GM12878 (cell line): ENCODE results near the gene GUCY2D. TPM values are rescaled to one million over a fixed set of nuclear protein-coding genes. Genes with fewer than 3 reads are reported as not detected.

Source experiments
- ATAC-seq: fragments of 200-7000 bp; cut with Tn5 transposase; 3 replicates; pipeline ENCODE4 v1.9.1; 2020; ENCODE audit warnings: mild to moderate bottlenecking, moderate library complexity
- BruUV-seq: library from RNA; stranded (reverse); fragments of 400-500 nt; replicated peaks from 2 replicates; lab custom pipeline; 2021; lab: Mats Ljungman, UMichigan
- CTCF ChIA-PET: fragments of 300-600 bp; sonication (Branson Sonifier 250); formaldehyde crosslinking; extraction: SDS; loops from one replicate; lab custom pipeline; 2021; ENCODE audit warnings: inconsistent platforms; lab: Yijun Ruan, JAX
- POLR2A ChIA-PET: fragments of 350-600 bp; formaldehyde crosslinking; extraction: SDS; loops from one replicate; lab custom pipeline; 2021; ENCODE audit warnings: inconsistent platforms; lab: Charles Lee
- RAD21 ChIA-PET: fragments of 300-600 bp; sonication (Branson Sonifier 250); formaldehyde crosslinking; loops from one replicate; lab custom pipeline; 2023; ENCODE audit warnings: antibody characterized with exemption; ENCODE audit not compliant: unreplicated experiment; lab: Charles Lee
- SMC1A ChIA-PET: fragments of 300-600 bp; sonication (Branson Sonifier 250); formaldehyde crosslinking; loops from one replicate; lab custom pipeline; 2023; ENCODE audit not compliant: unreplicated experiment, uncharacterized antibody; lab: Charles Lee
- DNase-seq: peaks from one replicate; pipeline ENCODE4 v3.0.0-alpha.2; 2011; ENCODE audit warnings: low read depth, low spot score
- FAIRE-seq: peaks from 3 replicates; lab custom pipeline; 2011; peaks lifted over from hg19 to GRCh38; lab: Jason Lieb, UNC
- H2AFZ ChIP-seq: 2 replicates; pipeline ENCODE4 v1.6.0; 2011; ENCODE audit warnings: low read depth, low read length, control low read depth; ENCODE audit not compliant: control insufficient read depth
- H3K27ac ChIP-seq: 2 replicates; pipeline ENCODE4 v1.5.1; 2011; ENCODE audit warnings: control low read depth; ENCODE audit not compliant: control insufficient read depth, insufficient read depth
- H3K27me3 ChIP-seq, 2 experiments: replicated peaks in 1 of 2; 2 replicates each; pipeline versions ENCODE4 v1.6.0 to v1.6.1; 2011; ENCODE audit warnings: low read length in 1 of 2; ENCODE audit not compliant: control insufficient read depth in 2 of 2, insufficient read depth in 2 of 2
- H3K36me3 ChIP-seq, 2 experiments: 2 replicates each; pipeline ENCODE4 v1.5.1; 2011; ENCODE audit warnings: low read length in 1 of 2; ENCODE audit not compliant: control insufficient read depth in 2 of 2, insufficient read depth in 2 of 2
- H3K4me1 ChIP-seq: 2 replicates; pipeline ENCODE4 v1.6.1; 2011; ENCODE audit warnings: mild to moderate bottlenecking, low read length, moderate library complexity, mixed read lengths; ENCODE audit not compliant: control insufficient read depth, insufficient read depth
- H3K4me2 ChIP-seq: 2 replicates; pipeline ENCODE4 v1.6.0; 2011; ENCODE audit warnings: control low read depth; ENCODE audit not compliant: control insufficient read depth, insufficient read depth
- H3K4me3 ChIP-seq: fragments of 200-600 bp; sonication (generic); 2 replicates; pipeline ENCODE4 v1.5.1; 2016
- H3K79me2 ChIP-seq: 2 replicates; pipeline ENCODE4 v1.6.0; 2011; ENCODE audit warnings: low read length; ENCODE audit not compliant: control insufficient read depth, insufficient read depth
- H3K9ac ChIP-seq: 2 replicates; pipeline ENCODE4 v1.8.0; 2011; ENCODE audit warnings: low read length, control low read depth, mixed read lengths; ENCODE audit not compliant: control insufficient read depth, insufficient read depth
- H3K9me3 ChIP-seq: replicated peaks from 3 replicates; pipeline ENCODE4 v1.5.1; 2011; ENCODE audit warnings: mild to moderate bottlenecking, low read length; ENCODE audit not compliant: control insufficient read depth, insufficient read depth
- H4K20me1 ChIP-seq: 2 replicates; pipeline ENCODE4 v1.6.0; 2011; ENCODE audit not compliant: control insufficient read depth, insufficient read depth
- ATF3 ChIP-seq: IDR thresholded peaks from 2 replicates; pipeline ENCODE4 v1.6.1; 2011; ENCODE audit warnings: low read depth, mild to moderate bottlenecking, low read length, moderate library complexity, borderline replicate concordance; ENCODE audit errors: extremely low read depth
- CBX3 ChIP-seq: fragments of 200-600 bp; sonication (generic); IDR thresholded peaks from 2 replicates; pipeline ENCODE4 v1.6.1; 2016; ENCODE audit warnings: low read depth, borderline replicate concordance
- CHD1 ChIP-seq: IDR thresholded peaks from 2 replicates; pipeline ENCODE4 v1.6.1; 2012; ENCODE audit warnings: low read depth, low read length, improper control_type of control experiment
- JUND ChIP-seq: IDR thresholded peaks from 2 replicates; pipeline ENCODE4 v1.6.1; 2012; ENCODE audit warnings: low read depth, mild to moderate bottlenecking, low read length, improper control_type of control experiment, moderate library complexity
- MAX ChIP-seq: IDR thresholded peaks from 2 replicates; pipeline ENCODE4 v1.6.1; 2012; ENCODE audit warnings: low read depth, low read length, improper control_type of control experiment
- MXI1 ChIP-seq: fragments of 150-350 bp; IDR thresholded peaks from 2 replicates; pipeline ENCODE4 v1.6.1; 2011; ENCODE audit warnings: low read depth, mild to moderate bottlenecking, inconsistent platforms, low read length, improper control_type of control experiment
- NR2F1 ChIP-seq: fragments of 450-650 bp; conservative IDR thresholded peaks from 2 replicates; pipeline ENCODE4 v1.6.1; 2017; ENCODE audit warnings: mild to moderate bottlenecking
- PRDM15 ChIP-seq: fragments of 450-650 bp; formaldehyde crosslinking; IDR thresholded peaks from 2 replicates; pipeline ENCODE4 v1.4.0; 2020; ENCODE audit warnings: mild to moderate bottlenecking, moderate library complexity
- RELA ChIP-seq: fragments of 450-650 bp; IDR thresholded peaks from 2 replicates; pipeline ENCODE4 v1.8.0; 2014; ENCODE audit warnings: borderline replicate concordance; ENCODE audit not compliant: partially characterized antibody
- SMARCA5 ChIP-seq: fragments of 450-650 bp; IDR thresholded peaks from 2 replicates; pipeline ENCODE4 v1.6.1; 2017; ENCODE audit warnings: mild to moderate bottlenecking
- YY1 ChIP-seq: IDR thresholded peaks from 2 replicates; pipeline ENCODE4 v1.6.1; 2011; ENCODE audit warnings: low read depth, mild to moderate bottlenecking, low read length
- WGBS: methylation state at CpG from one replicate; pipeline ENCODE4 v1.1.6; 2016; ENCODE audit warnings: low lambda C conversion rate; ENCODE audit not compliant: insufficient replicate concordance, insufficient coverage; ENCODE audit errors: missing lambda C conversion rate; 5-methylcytosine and 5-hydroxymethylcytosine counted together
- in situ Hi-C: fragments of 300-500 bp; cut with MboI; formaldehyde crosslinking; loops from 9 replicates; pipeline ENCODE4 v1.14.3; 2018; ENCODE audit warnings: mixed read lengths
- intact Hi-C: fragments of 100-400 bp; cut with micrococcal nuclease; formaldehyde crosslinking; loops from one replicate; pipeline ENCODE4 v1.14.2; 2022; ENCODE audit not compliant: unreplicated experiment
- polyA plus RNA-seq, 11 experiments: library from polyadenylated mRNA; depleted of rRNA in 4 of 11; unstranded in 6 of 11; stranded (reverse) in 5 of 11; fragments of >200 nt; fragmentation: Nextera tagmentation in 4 of 11; fragmentation: Illumina TruSeq in 1 of 11; extraction: Ambion mirVana in 4 of 11; extraction: Trizol in 1 of 11; gene quantifications; 1 replicate in 1 of 11; 2 replicates in 10 of 11; pipeline versions ENCODE4 v1.2.1 to v1.2.3, GENCODE V29; 2011 to 2016; ENCODE audit warnings: inconsistent platforms in 2 of 11, missing spikeins in 2 of 11, low read depth in 1 of 11
- total RNA-seq, 4 experiments: library from RNA; depleted of rRNA in 3 of 4; stranded (reverse); fragments of >200 nt in 3 of 4; fragmentation: Illumina TruSeq in 1 of 4; extraction: Trizol in 1 of 4; gene quantifications; 2 replicates each; pipeline versions ENCODE4 v1.2.1 to v1.2.3, GENCODE V29; 2013 to 2021

GUCY2D gene
- total and polyA plus RNA-seq, 10 of the 15 experiments (the other 5 are each of a cell fraction or from before 2014, with no cell fraction given), result not detected

- FAIRE-seq (no peak), DNase-seq (no peak), ATAC-seq (no peak)
- TF ChIP-seq MXI1, result no peak
- TF ChIP-seq NR2F1, result no peak
- no peak for TF ChIP-seq CBX3
- no peak for TF ChIP-seq SMARCA5
- TF ChIP-seq JUND, result no peak
- no peak for TF ChIP-seq RELA
- Histone ChIP-seq H3K4me1 (no peaks in the 10 kb centered on the region), H2AFZ (no peak overlapping the region), H3K9ac (no peak overlapping the region), H3K9me3 (no peaks in the 10 kb centered on the region), H3K4me3 (no peak overlapping the region), H3K27me3 (peaks cover 3 to 4% of the 10 kb centered on the region in 2 experiments; a peak in 1 of 4 replicates), H4K20me1 (no peaks in the 10 kb centered on the region), H3K4me2 (no peak overlapping the region), H3K36me3 (no peaks in the 10 kb centered on the region), H3K27ac (no peak overlapping the region), H3K79me2 (no peaks in the 10 kb centered on the region)
- in situ Hi-C loops, result no loop called here
- ChIA-PET RAD21 (no interaction called here), SMC1A (interaction anchor here (0.9 kb wide), 1 partner anchor 11 kb away, joined by 3 read pairs; no protein-coding TSS in a partner anchor), POLR2A (no interaction called here), CTCF (interaction anchor here (0.7 to 3.0 kb wide), 5 partner anchors 10 to 304 kb away, joined by 3 to 14 read pairs (median 3); no protein-coding TSS in a partner anchor)
- intact Hi-C loops, result no loop called here
- 26% methylated on average over 21 of the region's 24 CpGs for WGBS
- no TSS peak for BruUV-seq
Measured at GRCh38 chr17:8046929-8047768, 44.7 kb downstream of the GUCY2D start.

GRCh38 chr17:8047769-8048110 lies 45.3 kb downstream of the GUCY2D start:
- no peaks in the 10 kb centered on the region for H3K9me3 ChIP-seq
- H4K20me1 ChIP-seq, result no peaks in the 10 kb centered on the region
- H2AFZ ChIP-seq, result no peak overlapping the region
- no peak overlapping the region for H3K4me3 ChIP-seq
- no peak overlapping the region for H3K27ac ChIP-seq
- ATAC-seq (no peak), FAIRE-seq (no peak), DNase-seq (no peak)
- BruUV-seq, result no TSS peak
- H3K4me2 ChIP-seq, result no peak overlapping the region
- no peaks in the 10 kb centered on the region for H3K4me1 ChIP-seq
- ChIA-PET SMC1A (interaction anchor here (0.9 kb wide), 1 partner anchor 10 kb away, joined by 3 read pairs; no protein-coding TSS in a partner anchor), RAD21 (no interaction called here), POLR2A (no interaction called here), CTCF (interaction anchor here (2.1 to 3.0 kb wide), 2 partner anchors 10 to 12 kb away, joined by 8 to 14 read pairs; no protein-coding TSS in a partner anchor)
- peaks cover 3 to 4% of the 10 kb centered on the region in 2 experiments; a peak in 1 of 4 replicates for H3K27me3 ChIP-seq
- no peaks in the 10 kb centered on the region for H3K36me3 ChIP-seq
- in situ Hi-C loops (no loop called here), intact Hi-C loops (no loop called here)
- no peak overlapping the region for H3K9ac ChIP-seq
- H3K79me2 ChIP-seq, result no peaks in the 10 kb centered on the region
- 66% methylated on average over 4 of the region's 4 CpGs for WGBS
- TF ChIP-seq ATF3, result no peak
- no peak for TF ChIP-seq YY1
- no peak for TF ChIP-seq CHD1
- no peak for TF ChIP-seq PRDM15 (CRISPR knock-in tag)
- TF ChIP-seq MAX, result no peak
